Measurements from ENCODE around the gene ZNF605.

- TF ChIP-seq POLR2A (IDR thresholded peaks at IDR 0.05): no peak
- no peak for TF ChIP-seq CTCF (IDR thresholded peaks at IDR 0.05)
These were observed 32.7 kb downstream of the ZNF605 start for GRCh38 chr12:132923356-132923909.

Measured in thyroid gland (tissue), 4 donors.